Activated CD4-positive, alpha-beta T cell treated with anti-CD3 and anti-CD28 coated beads, Interleukin-10, Interleukin-2, amounts not matched to agents 100 ng/mL and 50 ng/mL, durations not matched to agents 16 hours and 8 hours (primary cell): Measurements from ENCODE around the gene PPP2R2C.

Experiments used
- DNase-seq: peaks from one replicate; pipeline ENCODE4 v3.0.0-alpha.2; 2020

The PPP2R2C gene

DNA sequence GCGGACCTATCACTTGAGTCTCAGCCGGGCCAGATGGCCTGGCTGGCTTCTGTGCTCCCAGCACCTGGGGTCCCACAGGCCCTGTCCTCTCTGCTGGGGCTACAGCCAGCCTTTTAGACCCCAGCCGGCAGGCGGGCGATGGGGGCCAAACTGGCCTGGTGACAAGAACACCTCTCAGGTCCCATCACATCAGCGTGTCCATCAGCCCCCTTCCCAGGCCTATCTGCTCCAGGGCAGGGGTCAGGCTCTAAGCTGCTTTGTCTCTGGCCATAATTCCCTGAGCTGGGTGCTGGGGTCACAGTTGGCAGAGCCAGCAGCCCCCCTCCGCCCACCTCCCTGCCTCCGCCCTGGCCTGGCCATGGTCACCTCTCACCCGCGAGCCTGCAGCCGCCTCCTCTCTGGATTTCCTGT is 77.7 kb downstream of the PPP2R2C start:
- DNase-seq, result no peak

GRCh38 chr4:6393544-6394475 is 78.6 kb downstream of the PPP2R2C start:
- DNase-seq, result no peak

DNA sequence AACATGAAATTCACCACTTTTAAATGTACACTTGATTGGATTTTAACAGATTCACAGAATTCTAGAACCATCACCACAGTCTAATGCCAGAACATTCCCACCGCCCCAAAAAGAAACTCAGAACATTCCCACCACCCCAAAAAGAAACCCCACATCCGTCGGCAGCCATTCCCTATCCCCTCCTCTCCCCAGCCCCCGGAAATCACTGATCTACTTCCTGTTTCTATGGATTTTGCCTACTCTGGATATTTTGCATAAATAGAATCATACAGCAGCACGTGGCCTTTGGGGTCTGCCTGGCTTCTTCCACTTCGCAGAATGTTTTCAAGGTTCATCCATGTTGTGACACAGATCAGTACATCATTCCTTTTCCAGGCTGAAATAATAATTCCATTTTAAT is 79.3 kb downstream of the PPP2R2C start:
- DNase-seq, result no peak

- no peak for DNase-seq
Observed at GRCh38 chr4:6392407-6392806, 80.0 kb downstream of the PPP2R2C start.

DNA sequence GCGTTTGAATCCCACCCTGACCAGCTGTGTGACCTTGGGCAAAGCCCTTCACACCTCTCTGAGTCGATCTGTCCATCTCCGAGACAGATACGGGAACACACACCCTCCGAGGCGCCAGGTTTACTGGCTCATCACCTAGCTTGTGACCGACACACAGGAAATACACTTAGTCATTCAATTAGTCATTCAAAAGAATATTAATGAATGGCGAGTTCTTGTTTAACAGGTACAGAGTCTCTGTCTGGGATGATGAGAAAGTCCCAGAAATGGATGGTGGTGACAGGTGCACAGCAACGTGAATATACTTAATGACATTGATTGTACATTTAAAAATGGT is 80.6 kb downstream of the PPP2R2C start:
- no peak for DNase-seq

- no peak for DNase-seq
Observed at GRCh38 chr4:6391186-6391851, 81.1 kb downstream of the PPP2R2C start.

DNA sequence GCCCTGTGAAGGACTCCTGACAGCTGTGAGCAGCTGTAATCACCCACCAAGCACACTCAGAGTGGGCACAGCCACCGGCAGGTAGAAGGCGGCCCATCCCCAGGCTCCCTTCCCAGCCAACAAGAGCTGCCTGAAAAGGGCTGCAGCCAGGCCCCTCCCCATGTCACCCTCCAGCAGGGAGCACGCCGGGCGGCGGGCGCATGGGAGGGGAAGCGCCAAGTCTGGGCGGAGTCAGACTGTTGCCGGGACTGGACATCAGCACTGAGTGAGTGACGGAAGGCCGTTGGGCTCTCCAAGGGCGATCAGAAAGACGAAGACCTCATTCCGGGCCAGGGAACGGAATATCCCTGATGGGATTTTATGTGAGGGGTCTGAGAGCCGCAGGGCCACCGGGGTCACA is 82.1 kb downstream of the PPP2R2C start:
- no peak for DNase-seq

GRCh38 chr4:6389142-6389825 is 83.1 kb downstream of the PPP2R2C start:
- DNase-seq, result no peak

DNA sequence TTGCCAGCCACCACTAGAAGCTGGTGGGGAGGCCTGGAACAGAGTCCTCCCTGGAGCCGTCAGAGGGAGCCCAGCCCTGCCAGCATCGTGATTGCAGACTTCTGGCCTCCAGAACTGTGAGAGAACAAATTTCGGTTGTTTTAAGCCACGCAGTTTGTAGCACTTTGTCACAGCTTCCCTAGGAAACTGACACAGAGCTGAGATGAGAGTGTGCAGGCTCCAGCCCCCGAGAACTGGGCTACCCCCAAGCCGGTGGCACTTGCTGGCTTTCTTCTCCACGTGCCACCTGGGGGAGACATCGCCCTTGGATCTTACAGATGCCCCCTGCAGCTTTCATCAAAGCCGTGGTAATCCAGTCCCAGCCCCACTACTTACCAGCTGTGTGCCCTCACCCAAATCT is 83.7 kb downstream of the PPP2R2C start:
- DNase-seq, result no peak

DNA sequence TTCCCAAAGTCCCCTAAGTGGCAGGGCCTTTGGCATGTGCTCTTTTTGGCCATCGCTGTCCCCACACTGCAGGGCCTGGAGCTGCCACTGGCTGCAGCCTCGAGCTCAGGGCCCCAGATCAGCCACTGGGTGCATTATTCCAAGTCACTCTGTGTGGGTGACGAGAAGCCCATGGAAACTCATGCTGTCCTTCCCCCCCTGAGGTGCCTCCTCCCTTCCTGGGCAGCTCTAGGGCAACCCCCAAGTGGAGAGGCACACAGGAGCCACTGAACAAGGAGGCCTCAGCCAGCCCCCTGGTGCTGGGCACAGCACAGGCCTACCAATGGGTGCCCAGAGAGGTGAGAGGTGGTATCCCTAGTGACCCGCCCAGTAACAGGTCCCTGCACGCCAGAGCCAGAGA is 84.5 kb downstream of the PPP2R2C start:
- no peak for DNase-seq

DNA sequence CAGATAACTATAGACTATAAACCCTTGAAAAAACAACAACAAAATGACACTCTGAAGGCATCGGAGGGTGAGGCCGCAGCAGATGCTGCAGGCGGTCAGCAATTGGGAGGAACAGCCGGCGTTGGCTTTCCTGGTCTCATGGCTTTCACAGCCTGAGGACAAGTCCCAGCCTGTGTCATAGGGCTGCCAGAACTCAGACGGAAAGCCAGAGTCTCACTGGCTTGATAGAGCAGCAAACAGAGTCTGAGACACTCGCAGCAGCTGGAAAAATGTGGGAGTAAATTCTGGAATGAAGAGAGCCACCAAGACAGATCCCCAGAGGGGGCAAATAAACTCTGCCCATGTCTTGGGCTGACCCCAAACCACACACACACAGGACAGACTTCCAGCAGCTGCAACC is 86.3 kb downstream of the PPP2R2C start:
- no peak for DNase-seq

DNA sequence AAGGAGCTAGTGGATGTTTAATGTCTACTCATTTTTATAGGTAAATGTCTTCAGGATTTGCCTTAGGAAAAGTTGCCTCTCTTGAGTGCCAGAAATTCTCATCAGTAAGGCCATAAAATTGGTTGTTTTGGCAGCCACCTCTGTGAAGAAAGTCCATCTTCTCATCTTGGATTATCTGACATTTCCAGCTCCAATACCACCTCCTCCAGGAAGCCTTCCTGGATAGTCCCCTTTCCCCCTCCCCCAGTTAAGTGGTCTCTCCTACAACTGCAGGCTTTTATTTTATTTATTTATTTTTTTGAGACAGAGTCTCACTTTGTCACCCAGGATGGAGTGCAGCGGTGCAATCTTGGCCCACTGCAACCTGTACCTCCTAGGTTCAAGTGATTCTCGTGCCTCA is 87.1 kb downstream of the PPP2R2C start:
- DNase-seq, result no peak

- DNase-seq, result no peak
Observed at GRCh38 chr4:6384541-6384940, 87.9 kb downstream of the PPP2R2C start.

DNA sequence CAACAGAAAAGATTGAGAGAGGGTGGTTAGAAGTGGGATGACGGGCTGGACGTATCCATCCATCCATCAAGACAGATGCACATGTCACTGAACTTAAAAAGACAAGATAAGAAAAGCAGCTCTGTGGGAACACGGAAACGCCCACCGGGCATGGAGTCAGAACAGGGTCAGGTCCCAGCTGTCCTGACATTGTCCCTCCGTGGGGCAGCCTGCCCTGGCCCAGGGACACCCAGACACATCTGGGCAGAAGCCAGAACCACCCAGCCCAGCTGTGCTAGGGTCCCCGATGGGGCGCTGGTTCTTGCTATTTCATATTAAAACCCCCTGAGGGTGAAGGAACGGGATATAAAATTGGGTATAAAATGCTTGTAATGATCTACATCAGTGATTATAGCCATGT is 88.5 kb downstream of the PPP2R2C start:
- DNase-seq, result no peak

GRCh38 chr4:6383009-6383404 is 89.4 kb downstream of the PPP2R2C start:
- no peak for DNase-seq

- no peak for DNase-seq
Observed at GRCh38 chr4:6381571-6382123, 90.8 kb downstream of the PPP2R2C start.

GRCh38 chr4:6380746-6381410 is 91.5 kb downstream of the PPP2R2C start:
- DNase-seq, result no peak

GRCh38 chr4:6379767-6380745 is 92.4 kb downstream of the PPP2R2C start:
- no peak for DNase-seq

GRCh38 chr4:6378493-6379445 is 93.6 kb downstream of the PPP2R2C start:
- DNase-seq, result no peak
